ENCODE measurements around the gene DACH2.

DACH2 gene

GRCh38 chrX:86806786-86807185 is 658.5 kb downstream of the DACH2 start:
- no peak for DNase-seq (ENCODE audit: low read depth in 3 of 3)

- no peak for DNase-seq (ENCODE audit: low read depth in 3 of 3)
Measured at GRCh38 chrX:86809651-86810050, 661.4 kb downstream of the DACH2 start.

- DNase-seq (ENCODE audit: low read depth in 3 of 3) = no peak
Measured at GRCh38 chrX:86829786-86830185, 681.5 kb downstream of the DACH2 start.

- DNase-seq (ENCODE audit: low read depth in 3 of 3) = no peak
Measured at GRCh38 chrX:86830685-86831084, 682.4 kb downstream of the DACH2 start.

DNA sequence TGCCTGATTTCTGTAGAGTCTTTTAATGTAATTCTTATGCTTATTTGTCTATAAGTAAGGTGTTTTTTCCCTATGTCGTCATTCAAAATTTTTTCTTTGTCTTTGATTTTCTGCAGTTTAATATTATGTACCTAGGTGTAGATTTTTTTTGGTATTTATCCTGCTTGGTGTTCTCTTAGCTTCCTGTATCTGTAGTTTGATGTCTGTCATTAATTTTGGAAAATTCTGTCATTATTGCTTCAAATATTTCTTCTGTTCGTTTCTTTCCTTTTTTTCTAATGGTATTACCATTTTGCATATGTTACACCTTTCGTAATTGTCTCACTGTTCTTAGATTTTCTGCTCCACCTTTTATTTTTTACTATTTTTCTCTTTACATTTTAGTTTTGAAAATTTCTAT is 696.9 kb downstream of the DACH2 start:
- no peak for DNase-seq (ENCODE audit: low read depth in 3 of 3)
